Pulmonary artery endothelial cell (primary cell): ENCODE data around the gene RNU2-1. TPM values are rescaled to one million over a fixed set of nuclear protein-coding genes. Genes with fewer than 3 reads are reported as not detected.
A peak's percentile ranks its signal among the peaks of the same experiment; 100 is the strongest.
"Not testable (repeated sequence)": the region's sequence is repeated elsewhere in the genome, so short reads cannot be mapped to it uniquely, and the experiment has no call there.

ENCODE experiments used
- DNase-seq: peaks from one replicate; pipeline ENCODE4 v3.0.0-alpha.2; 2011; ENCODE audit warnings: low read depth, low spot score
- total RNA-seq: library from RNA; depleted of rRNA; stranded (reverse); fragments of >200 nt; gene quantifications from 2 replicates; pipeline ENCODE4 v1.2.3, GENCODE V29; 2014

RNU2-1 gene
- total RNA-seq, 1 donor from 2014 or later, result not detected

- no peak for DNase-seq
Measured at GRCh38 chr17:43216762-43217613, 16.8 kb downstream of the RNU2-1 start.

- no peak for DNase-seq
Measured at GRCh38 chr17:43216369-43216761, 17.4 kb downstream of the RNU2-1 start.

GRCh38 chr17:43215341-43215740, 18.4 kb downstream of the RNU2-1 start:
- no peak for DNase-seq

GRCh38 chr17:43213545-43213944, 20.2 kb downstream of the RNU2-1 start:
- no peak for DNase-seq

- no peak for DNase-seq
Measured at GRCh38 chr17:43212641-43213490, 20.9 kb downstream of the RNU2-1 start.

- DNase-seq, result peak; percentile 57
Measured at GRCh38 chr17:43211480-43212402, 22.0 kb downstream of the RNU2-1 start, which contains the start of gene TMEM106A. TSS of gene TMEM106A (plus strand) at chr17:43211875. CDS start at chr17:43213042, 1,167 bp downstream.

- DNase-seq, result no peak
Measured at GRCh38 chr17:43211123-43211479, 22.7 kb downstream of the RNU2-1 start.

- DNase-seq, result no peak
Measured at GRCh38 chr17:43210576-43210975, 23.2 kb downstream of the RNU2-1 start.

- DNase-seq, result not testable (repeated sequence)
Measured at GRCh38 chr17:43203013-43203412, 30.8 kb downstream of the RNU2-1 start.

GRCh38 chr17:43200127-43200526, 33.6 kb downstream of the RNU2-1 start:
- no peak for DNase-seq

- DNase-seq, result no peak
Measured at GRCh38 chr17:43199633-43200032, 34.1 kb downstream of the RNU2-1 start.

GRCh38 chr17:43193251-43193650, 40.5 kb downstream of the RNU2-1 start:
- DNase-seq, result no peak

GRCh38 chr17:43186656-43187055, 47.1 kb downstream of the RNU2-1 start:
- DNase-seq, result not testable (repeated sequence)

GRCh38 chr17:43183921-43184320, 49.9 kb downstream of the RNU2-1 start:
- no peak for DNase-seq

Other genes starting within 250 kb of the RNU2-1 start
- gene RPL27, start 235.6 kb downstream of the RNU2-1 start, total RNA-seq, result 827 and 1,178 TPM in 2 replicates
- 15.0 and 20.3 TPM in 2 replicates for gene IFI35, start 227.2 kb downstream of the RNU2-1 start, total RNA-seq
- gene VAT1, start 211.6 kb downstream of the RNU2-1 start, total RNA-seq, result 226 and 227 TPM in 2 replicates
- 0.35 and 0.46 TPM in 2 replicates for gene RND2, start 208.7 kb downstream of the RNU2-1 start, total RNA-seq
- 21.2 and 38.1 TPM in 2 replicates for gene BRCA1, start 108.6 kb downstream of the RNU2-1 start, total RNA-seq
- 105 and 110 TPM in 2 replicates for gene NBR1, start 62.8 kb downstream of the RNU2-1 start, total RNA-seq
- 1.6 and 2.7 TPM in 2 replicates for gene TMEM106A, start 22.1 kb downstream of the RNU2-1 start, total RNA-seq
- not detected in 2 replicates for gene CCDC200, start 5.4 kb downstream of the RNU2-1 start, total RNA-seq
- 10.6 and 12.9 TPM in 2 replicates for gene ARL4D, start 165.0 kb upstream of the RNU2-1 start, total RNA-seq
- gene DHX8, start 250.0 kb upstream of the RNU2-1 start, total RNA-seq, result 54.8 and 57.5 TPM in 2 replicates